OCI-M2 (cell line): Measurements from ENCODE around the gene DCDC1.
"Not testable (repeated sequence)": the region's sequence is repeated elsewhere in the genome, so short reads cannot be mapped to it uniquely, and the experiment has no call there.

Source experiments
- DNase-seq: peaks from one replicate; lab custom pipeline; 2025; ENCODE audit not compliant: unreplicated experiment; lab: John Stamatoyannopoulos, UW

DCDC1 gene

GRCh38 chr11:31326470-31327148 is 42.9 kb downstream of the DCDC1 start:
- DNase-seq, result no peak

GRCh38 chr11:31325160-31325559 is 44.4 kb downstream of the DCDC1 start:
- DNase-seq, result no peak

DNA sequence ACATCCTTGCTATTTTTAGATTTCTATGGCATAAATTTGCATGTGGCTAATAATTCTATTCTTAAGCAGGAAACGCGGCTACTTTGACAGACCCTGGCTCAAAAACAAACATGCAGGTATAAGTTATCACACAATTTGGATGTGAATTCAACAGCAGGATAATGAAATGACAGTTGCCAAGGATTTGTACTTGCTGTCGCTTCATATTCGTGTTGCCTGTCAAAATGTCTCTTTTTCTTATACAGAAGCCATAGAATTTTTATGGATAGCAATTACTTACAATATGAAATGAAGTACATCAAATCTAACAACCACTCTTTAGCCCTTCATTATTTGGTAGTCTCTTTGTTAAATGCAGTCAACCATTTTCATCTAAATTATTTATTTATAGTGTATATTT is 46.4 kb downstream of the DCDC1 start:
- no peak for DNase-seq

- not testable (repeated sequence) for DNase-seq
These were observed 48.0 kb downstream of the DCDC1 start for GRCh38 chr11:31321494-31321893.

DNA sequence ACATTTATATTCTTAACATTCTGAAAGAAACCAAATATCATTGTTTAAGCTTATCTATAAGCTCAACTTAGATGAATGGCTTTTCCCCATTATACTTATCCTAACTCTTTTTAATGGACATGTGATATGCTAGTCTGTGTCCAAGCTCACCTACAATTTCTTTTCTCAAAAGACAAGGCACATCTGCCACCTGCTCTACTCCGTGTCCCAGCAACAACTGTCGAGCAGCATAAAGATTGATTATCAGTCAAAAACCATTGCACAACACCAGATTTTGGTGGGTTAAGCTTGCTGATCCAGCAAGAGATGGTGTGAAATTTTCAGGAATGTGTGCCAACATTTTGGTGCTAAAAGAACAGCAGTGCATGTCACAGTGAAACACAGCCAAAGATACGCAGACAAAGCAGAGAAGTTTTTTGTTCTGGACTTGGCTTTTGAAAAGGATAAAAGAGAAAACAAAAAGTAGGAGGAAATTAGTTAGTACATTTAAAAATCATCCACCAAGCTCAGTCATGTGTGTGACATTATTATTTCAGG is 65.8 kb downstream of the DCDC1 start:
- no peak for DNase-seq

- no peak for DNase-seq
These were observed 67.7 kb downstream of the DCDC1 start for GRCh38 chr11:31301549-31302510.

DNA sequence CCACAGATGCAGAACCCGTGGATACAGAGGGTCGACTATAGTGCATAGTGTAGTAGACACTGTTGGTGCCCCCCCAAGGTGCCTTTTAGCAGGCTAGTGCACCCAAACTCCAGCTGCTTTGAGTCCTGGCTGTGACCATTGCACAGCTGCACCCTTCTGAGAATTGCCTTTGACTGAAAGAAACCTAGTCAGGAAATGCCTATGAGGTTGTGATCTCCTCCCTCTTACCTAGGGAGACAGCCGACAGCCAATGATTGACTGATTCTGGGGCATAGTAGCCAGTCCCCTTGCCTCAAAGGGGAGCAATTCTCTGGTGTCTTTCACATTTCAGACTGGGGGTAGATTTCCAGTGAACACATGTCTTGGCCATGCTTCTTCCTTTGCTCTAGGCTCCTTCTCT is 74.2 kb downstream of the DCDC1 start:
- DNase-seq, result no peak

GRCh38 chr11:31273527-31273926 is 96.0 kb downstream of the DCDC1 start:
- DNase-seq, result not testable (repeated sequence)

DNA sequence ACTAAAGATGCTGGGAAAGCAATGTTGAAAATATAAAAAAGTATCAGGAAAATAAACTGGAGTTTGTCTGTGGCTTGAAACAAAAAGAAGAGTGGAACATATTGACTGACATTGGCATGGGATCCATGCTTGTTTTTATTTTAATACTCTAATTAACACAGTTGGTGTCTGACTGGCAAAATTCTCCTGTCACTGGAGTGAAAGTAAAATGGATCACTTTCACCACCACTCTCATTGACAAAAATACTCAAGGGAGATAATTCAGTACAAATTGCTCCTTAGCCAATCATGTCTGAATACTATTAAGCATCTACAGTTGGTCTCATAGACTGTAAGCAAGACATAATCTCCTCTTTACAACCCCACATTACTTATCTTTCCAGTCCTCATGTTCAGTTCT is 101.8 kb downstream of the DCDC1 start:
- no peak for DNase-seq

- DNase-seq, result no peak
These were observed 104.7 kb downstream of the DCDC1 start for GRCh38 chr11:31264834-31265233.

- DNase-seq, result no peak
These were observed 106.8 kb downstream of the DCDC1 start for GRCh38 chr11:31262761-31263160.

- DNase-seq, result no peak
These were observed 109.7 kb downstream of the DCDC1 start for GRCh38 chr11:31259797-31260196.

GRCh38 chr11:31254415-31254814 is 115.1 kb downstream of the DCDC1 start:
- DNase-seq, result no peak

DNA sequence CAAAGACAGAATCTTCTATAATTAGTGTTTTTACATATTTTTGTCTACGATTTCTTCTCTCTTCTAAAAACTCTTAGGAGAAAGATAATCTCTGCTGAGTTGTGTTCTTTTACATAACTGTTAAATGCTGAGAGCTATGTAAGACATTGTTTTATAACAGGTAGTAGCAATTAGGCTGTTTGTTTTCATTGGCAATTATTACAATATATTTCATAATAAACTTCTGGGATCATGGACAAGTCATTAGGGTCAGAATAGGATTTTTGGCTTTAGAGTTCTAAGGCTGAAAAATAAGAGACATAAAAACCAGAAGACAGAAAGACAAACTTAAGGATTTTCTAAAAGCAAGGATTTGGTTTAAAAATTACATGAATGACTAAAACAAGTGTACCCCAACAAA is 120.8 kb downstream of the DCDC1 start:
- no peak for DNase-seq

DNA sequence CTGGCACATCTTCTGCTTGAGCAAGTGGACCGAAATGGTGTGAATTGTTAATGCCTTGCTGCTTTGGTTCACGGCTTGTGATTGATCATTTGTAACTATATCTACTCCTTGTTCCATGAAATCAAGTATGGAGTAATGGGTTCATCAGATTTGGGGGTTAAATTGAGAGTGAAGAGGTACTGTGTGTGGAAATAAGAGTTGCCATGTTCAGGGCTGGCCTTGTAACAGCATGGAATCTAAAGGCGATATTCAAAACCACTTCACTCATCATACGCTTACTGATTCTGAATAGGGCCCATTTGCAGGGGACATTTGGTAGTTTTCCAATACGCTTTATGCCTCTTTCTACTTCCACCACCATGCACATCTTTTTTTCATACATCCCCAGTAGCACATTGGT is 122.2 kb downstream of the DCDC1 start:
- DNase-seq, result no peak

DNA sequence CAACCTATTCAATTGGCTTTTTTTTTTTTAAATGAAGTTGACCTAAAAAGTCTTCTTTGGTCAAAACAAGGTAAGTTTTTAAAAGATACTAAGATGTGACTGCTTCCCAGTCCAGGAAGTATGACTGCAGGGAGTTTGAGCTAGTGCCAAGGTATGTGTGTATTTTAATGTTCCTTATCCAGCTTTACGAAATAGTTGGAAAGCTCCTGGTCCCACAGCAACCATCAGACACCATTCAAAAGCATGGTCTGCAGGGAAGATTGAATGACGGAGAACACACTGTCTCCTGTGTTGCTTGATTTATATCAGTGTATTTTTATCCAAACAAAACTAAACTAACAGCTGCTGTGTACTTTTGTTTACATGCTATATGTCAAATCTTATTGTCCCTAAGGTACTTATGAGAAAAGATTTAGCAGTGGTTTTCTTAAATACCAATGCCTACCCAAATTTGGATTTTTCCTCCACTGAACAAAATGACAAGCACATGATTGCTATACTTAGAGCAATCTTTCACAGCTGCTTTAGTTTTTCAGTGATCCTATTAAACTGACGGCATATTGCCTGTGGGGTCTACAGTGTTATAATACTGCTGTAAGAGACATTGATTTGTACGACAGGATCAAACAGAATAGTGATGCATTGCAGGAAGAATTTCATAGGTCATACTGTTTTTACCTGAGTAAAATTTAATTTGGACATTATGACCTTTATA is 122.9 kb downstream of the DCDC1 start:
- no peak for DNase-seq

DNA sequence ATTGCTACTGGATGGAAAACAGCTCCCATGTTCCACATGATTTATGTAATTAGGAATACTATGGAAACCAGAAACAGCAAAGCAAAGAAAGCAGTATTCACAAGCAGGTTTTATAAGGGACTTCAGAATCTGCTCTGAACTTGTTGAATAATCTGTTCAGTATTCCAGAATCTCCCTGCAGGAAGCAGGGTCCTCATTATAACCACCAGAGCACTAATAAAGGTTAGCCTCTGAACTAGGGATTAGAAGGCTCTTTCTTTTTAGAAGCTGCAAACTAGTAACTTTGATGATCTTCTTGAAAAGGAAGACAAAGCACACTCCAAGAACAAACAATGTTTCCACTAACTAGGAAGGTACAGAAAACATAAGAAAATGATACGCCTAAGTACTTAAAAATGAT is 125.8 kb downstream of the DCDC1 start:
- no peak for DNase-seq

DNA sequence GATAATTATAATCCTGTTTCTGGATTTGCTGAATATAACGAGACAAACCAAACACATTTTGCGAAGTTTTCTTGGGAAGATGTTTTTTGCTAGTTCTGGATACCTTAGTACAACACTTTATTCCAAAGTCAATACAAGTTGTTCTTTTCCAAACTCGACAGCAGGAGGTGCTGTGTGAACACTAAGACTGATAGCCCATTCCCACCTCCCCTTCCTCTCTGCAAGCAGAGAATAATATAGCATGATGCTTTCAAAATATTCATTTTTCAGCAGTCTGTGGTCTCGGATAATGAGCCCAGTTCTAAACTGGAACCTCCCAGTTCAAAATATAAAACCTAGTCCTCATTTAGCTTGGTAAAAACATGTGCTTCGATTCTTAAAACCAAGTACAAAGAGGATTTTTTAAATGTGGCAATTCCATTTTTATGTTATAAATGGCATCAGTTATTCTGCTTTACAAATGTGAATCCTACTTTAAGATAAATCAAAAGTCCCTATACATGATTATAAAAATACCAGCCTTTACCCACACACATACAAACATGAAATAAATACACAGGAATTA is 129.1 kb downstream of the DCDC1 start:
- no peak for DNase-seq

- no peak for DNase-seq
These were observed 131.4 kb downstream of the DCDC1 start for GRCh38 chr11:31237819-31238760.

DNA sequence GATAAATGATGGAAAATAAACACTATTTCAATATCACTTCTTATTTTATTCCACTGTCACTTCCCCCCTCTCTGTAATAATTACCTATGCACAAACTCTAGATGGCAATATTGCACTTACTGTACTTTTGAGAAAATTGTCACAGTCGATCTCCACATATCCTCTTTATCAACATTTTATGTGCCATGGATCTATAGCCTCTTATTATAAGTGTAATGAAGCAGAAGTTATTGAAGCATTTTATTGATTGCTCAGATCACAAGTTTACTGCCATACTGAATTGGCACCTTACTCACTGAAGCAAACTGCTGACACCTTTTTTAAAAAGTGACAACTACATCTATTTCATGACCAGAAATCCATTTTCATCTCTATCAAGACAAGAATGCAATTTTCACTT is 133.4 kb downstream of the DCDC1 start:
- no peak for DNase-seq
